ENCODE measurements around the gene KCNJ14. TPM values are rescaled to one million over a fixed set of nuclear protein-coding genes. Genes with fewer than 3 reads are reported as not detected.

KCNJ14 gene
- total and polyA plus RNA-seq, 2 of the 4 experiments (the other 2 are of a cell fraction) = 0.18 to 0.39 TPM

DNA sequence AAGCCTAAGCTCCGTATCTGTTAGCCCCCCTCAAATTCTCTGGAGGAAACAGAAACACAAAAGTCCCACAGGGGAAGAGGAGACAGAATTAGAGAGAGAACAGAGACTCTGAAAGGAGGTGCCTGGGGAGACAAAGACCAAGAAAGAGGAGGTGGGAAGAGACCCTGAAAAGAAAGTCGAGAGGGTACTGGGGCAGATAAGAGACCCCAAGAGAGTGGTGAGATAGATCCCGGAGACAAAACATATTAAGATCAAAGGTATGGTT lies 10.5 kb upstream of the KCNJ14 start:
- Histone ChIP-seq H3K4me3 (ENCODE audit: insufficient read depth, low read depth, low read length) (peak overlapping the region; percentile 53; the same call in 1 of the 2 replicates), H3K18ac (ENCODE audit: low read depth, low read length) (no peak overlapping the region), H3K9me1 (ENCODE audit: insufficient read depth, low read length) (peaks cover 4% of the 10 kb centered on the region), H2AK5ac (ENCODE audit: low read depth, low read length) (no peak overlapping the region), H4K5ac (ENCODE audit: low read depth, low read length) (peak overlapping the region; percentile 88; the same call in 1 of the 2 replicates), H2BK15ac (ENCODE audit: low read depth, low read length) (no peak overlapping the region), H4K91ac (ENCODE audit: insufficient read depth, low read depth, low read length) (no peak overlapping the region), H3K4me2 (ENCODE audit: low read depth, low read length) (peak overlapping the region; percentile 68), H3K14ac (replicated peaks; ENCODE audit: low read depth, low read length) (no peak overlapping the region), H3K23ac (ENCODE audit: low read depth, low read length) (no peak overlapping the region), H3K56ac (ENCODE audit: extremely low read depth, insufficient read depth, low read length) (peak overlapping the region; percentile 27; the same call in 1 of the 2 replicates), H2AFZ (replicated peaks; ENCODE audit: low read length, poor library complexity) (peak overlapping the region; percentile 96), H3K4ac (ENCODE audit: low read depth, low read length) (no peak overlapping the region), H4K20me1 (ENCODE audit: insufficient read depth, low read length) (no peaks in the 10 kb centered on the region), H3K36me3 (ENCODE audit: control insufficient read depth, insufficient read depth, low read length) (peaks cover 6% of the 10 kb centered on the region; the same call in 1 of the 2 replicates), H2BK120ac (ENCODE audit: low read depth, low read length) (no peak overlapping the region), H3K9me3 (ENCODE audit: control insufficient read depth, insufficient read depth, low read length) (no peaks in the 10 kb centered on the region), H2BK20ac (ENCODE audit: low read depth, low read length) (no peak overlapping the region), H3K9ac (ENCODE audit: low read depth, low read length) (peak overlapping the region; percentile 15; the same call in 1 of the 2 replicates), H4K8ac (ENCODE audit: low read depth in 2 of 2, low read length in 2 of 2) (peak overlapping the region; percentile 55 to 67; a peak in 3 of 4 replicates), H3K79me1 (ENCODE audit: low read depth in 1 of 2, low read length in 2 of 2) (peaks cover 7 to 24% of the 10 kb centered on the region in 2 experiments), H3K27ac (ENCODE audit: insufficient read depth, low read length) (no peak overlapping the region), H3K4me1 (ENCODE audit: control insufficient read depth, insufficient read depth, low read length) (peaks cover 8% of the 10 kb centered on the region), H2BK5ac (ENCODE audit: low read depth, low read length, poor library complexity, severe bottlenecking) (no peak overlapping the region), H3K27me3 (ENCODE audit: control insufficient read depth, insufficient read depth, low read length) (peaks cover 19% of the 10 kb centered on the region), H2AK9ac (replicated peaks; ENCODE audit: low read depth, low read length, poor library complexity) (no peak overlapping the region)
- in situ Hi-C loops (cut with MboI; ENCODE audit: low sequenced_read_pairs) = no loop called here
- ATAC-seq (ENCODE audit: low read depth) = peak; percentile 2
- no TSS peak for BruUV-seq (replicated peaks)
- TF ChIP-seq SMC3 (IDR thresholded peaks at IDR 0.05; ENCODE audit: low read depth, low read length) = no peak
- TF ChIP-seq, protein P1, sequence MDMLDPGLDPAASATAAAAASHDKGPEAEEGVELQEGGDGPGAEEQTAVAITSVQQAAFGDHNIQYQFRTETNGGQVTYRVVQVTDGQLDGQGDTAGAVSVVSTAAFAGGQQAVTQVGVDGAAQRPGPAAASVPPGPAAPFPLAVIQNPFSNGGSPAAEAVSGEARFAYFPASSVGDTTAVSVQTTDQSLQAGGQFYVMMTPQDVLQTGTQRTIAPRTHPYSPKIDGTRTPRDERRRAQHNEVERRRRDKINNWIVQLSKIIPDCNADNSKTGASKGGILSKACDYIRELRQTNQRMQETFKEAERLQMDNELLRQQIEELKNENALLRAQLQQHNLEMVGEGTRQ (IDR thresholded peaks at IDR 0.05; ENCODE audit: low read depth, low read length) = no peak
- ChIA-PET POLR2A (ENCODE audit: unreplicated experiment) (no interaction called here), CTCF (interaction anchor here (0.7 to 1.5 kb wide), 5 partner anchors 16 to 131 kb away, joined by 3 to 4 read pairs (median 3); no protein-coding TSS in a partner anchor)
- DNase-seq = no peak
- intact Hi-C loops (cut with micrococcal nuclease) = loop anchor here (1.0 kb wide), 2 partner anchors 54 to 125 kb away; partner anchors contain the start of gene KDELR1
- 0% methylated on average over 1 of the region's 3 CpGs; no CpG with 5 or more reads in 1 of the 2 experiments for WGBS, 2 experiments (ENCODE audit: extremely low coverage in 2 of 2, insufficient read length in 1 of 2)
- dilution Hi-C loops (cut with HindIII; ENCODE audit: low sequenced_read_pairs, unreplicated experiment) = no loop called here

All from IMR-90 (cell line).